K562 (cell line): ENCODE measurements around the gene ACBD4. TPM values are rescaled to one million over a fixed set of nuclear protein-coding genes. Genes with fewer than 3 reads are reported as not detected.

ENCODE experiments used
- CREM ChIP-seq: IDR thresholded peaks from 2 replicates; pipeline ENCODE4 v1.6.1; 2014; ENCODE audit warnings: antibody characterized with exemption, low read depth
- CXXC5 ChIP-seq: fragments of 250-450 bp; sonication (Bioruptor Pico); IDR thresholded peaks from 2 replicates; pipeline ENCODE4 v1.8.0; 2022; ENCODE audit warnings: inconsistent platforms, mild to moderate bottlenecking, moderate library complexity
- E2F4 ChIP-seq: sonication (generic); formaldehyde crosslinking; IDR thresholded peaks from 2 replicates; pipeline ENCODE4 v1.8.0; 2022; ENCODE audit warnings: mild to moderate bottlenecking, low read depth, missing genetic modification reagents
- FOXP4 ChIP-seq: sonication (generic); formaldehyde crosslinking; IDR thresholded peaks from 2 replicates; pipeline ENCODE4 v1.8.0; 2022; ENCODE audit warnings: mild to moderate bottlenecking, missing genetic modification reagents, borderline replicate concordance
- RCOR1 ChIP-seq, 2 experiments: IDR thresholded peaks; 2 replicates each; pipeline ENCODE4 v1.6.1; 2012; ENCODE audit warnings: low read depth in 2 of 2, low read length in 2 of 2, borderline replicate concordance in 1 of 2, improper control_type of control experiment in 1 of 2
- RREB1 ChIP-seq: fragments of 250-450 bp; sonication (Bioruptor Pico); IDR thresholded peaks from 2 replicates; pipeline ENCODE4 v1.4.0; 2020
- SPI1 ChIP-seq: IDR thresholded peaks from 2 replicates; pipeline ENCODE4 v1.6.1; 2011; ENCODE audit warnings: low read depth, low read length, control low read depth, borderline replicate concordance
- ZNF398 ChIP-seq: fragments of 250-450 bp; sonication (Bioruptor Pico); IDR thresholded peaks from 2 replicates; pipeline ENCODE4 v1.8.0; 2021; ENCODE audit warnings: moderate library complexity, mild to moderate bottlenecking, inconsistent platforms
- ZNF77 ChIP-seq: fragments of 250-450 bp; sonication (Bioruptor Pico); IDR thresholded peaks from 2 replicates; pipeline ENCODE4 v1.5.0; 2020
- polyA plus RNA-seq, 8 experiments: library from polyadenylated mRNA; depleted of rRNA in 4 of 8; stranded (reverse) in 5 of 8; unstranded in 3 of 8; fragments of >200 nt; fragmentation: Nextera tagmentation in 2 of 8; fragmentation: Illumina TruSeq in 1 of 8; extraction: Ambion mirVana in 2 of 8; extraction: Trizol in 1 of 8; gene quantifications; 2 replicates each; pipeline versions ENCODE4 v1.2.1 to v1.2.3, GENCODE V29; 2011 to 2014; ENCODE audit warnings: inconsistent platforms in 1 of 8, missing spikeins in 1 of 8
- total RNA-seq, 7 experiments: library from RNA; depleted of rRNA in 6 of 7; stranded (reverse); fragments of >200 nt in 6 of 7; fragmentation: Illumina TruSeq in 2 of 7; extraction: Trizol in 2 of 7; gene quantifications; 2 replicates each; pipeline versions ENCODE4 v1.2.1 to v1.2.3, GENCODE V29; 2011 to 2021; ENCODE audit warnings: low replicate concordance in 1 of 7

ACBD4 gene
- total and polyA plus RNA-seq, 9 of the 15 experiments (the other 6 are each of a cell fraction or from before 2014, with no cell fraction given), result 0.14 to 6.9 (median 4.6) TPM

GRCh38 chr17:45150911-45151809, 15.7 kb downstream of the ACBD4 start (continued):
- no peak for TF ChIP-seq ZNF398 (CRISPR knock-in tag)
- TF ChIP-seq SPI1, result peak; percentile 58; the same call in 1 of the 2 replicates
- TF ChIP-seq RCOR1 (IDR thresholded peaks at IDR 0.05; ENCODE audit: borderline replicate concordance in 1 of 2, low read depth in 2 of 2, low read length in 2 of 2), result no peak
- no peak for TF ChIP-seq E2F4
- TF ChIP-seq ZNF77 (CRISPR knock-in tag), result no peak
- TF ChIP-seq FOXP4 (CRISPR knock-in tag), result no peak
- TF ChIP-seq RREB1, result no peak
- no peak for TF ChIP-seq CREM
- no peak for TF ChIP-seq CXXC5 (CRISPR knock-in tag)
